HG03460 (cell line): Measurements from ENCODE around the gene PIEZO2.

ENCODE experiments used
- ATAC-seq: cut with Tn5 transposase; IDR thresholded peaks from one replicate; pipeline ENCODE4 v1.9.1; 2021; ENCODE audit not compliant: unreplicated experiment

Gene PIEZO2

GRCh38 chr18:11113937-11114336 lies 35.4 kb downstream of the PIEZO2 start:
- ATAC-seq, result no peak

- no peak for ATAC-seq
Measured at GRCh38 chr18:11113046-11113548, 36.3 kb downstream of the PIEZO2 start.

- no peak for ATAC-seq
Measured at GRCh38 chr18:11112286-11112685, 37.1 kb downstream of the PIEZO2 start.

GRCh38 chr18:11110509-11110908 lies 38.9 kb downstream of the PIEZO2 start:
- no peak for ATAC-seq

- ATAC-seq, result no peak
Measured at GRCh38 chr18:11108947-11109346, 40.4 kb downstream of the PIEZO2 start.

- no peak for ATAC-seq
Measured at GRCh38 chr18:11106894-11107293, 42.5 kb downstream of the PIEZO2 start.

- ATAC-seq, result no peak
Measured at GRCh38 chr18:11105463-11105862, 43.9 kb downstream of the PIEZO2 start.

GRCh38 chr18:11104307-11104706 lies 45.1 kb downstream of the PIEZO2 start:
- no peak for ATAC-seq

- no peak for ATAC-seq
Measured at GRCh38 chr18:11096839-11097750, 52.3 kb downstream of the PIEZO2 start.

GRCh38 chr18:11096411-11096810 lies 53.0 kb downstream of the PIEZO2 start:
- ATAC-seq, result no peak

- ATAC-seq, result no peak
Measured at GRCh38 chr18:11095674-11096293, 53.6 kb downstream of the PIEZO2 start.

GRCh38 chr18:11095211-11095610 lies 54.2 kb downstream of the PIEZO2 start:
- ATAC-seq, result no peak

GRCh38 chr18:11091746-11092145 lies 57.6 kb downstream of the PIEZO2 start:
- ATAC-seq, result no peak

GRCh38 chr18:11089931-11090715 lies 59.2 kb downstream of the PIEZO2 start:
- no peak for ATAC-seq

GRCh38 chr18:11081009-11081532 lies 68.3 kb downstream of the PIEZO2 start:
- ATAC-seq, result no peak

- no peak for ATAC-seq
Measured at GRCh38 chr18:11078491-11078890, 70.9 kb downstream of the PIEZO2 start.

- no peak for ATAC-seq
Measured at GRCh38 chr18:11077548-11078187, 71.7 kb downstream of the PIEZO2 start.

GRCh38 chr18:11074889-11075288 lies 74.5 kb downstream of the PIEZO2 start:
- no peak for ATAC-seq

GRCh38 chr18:11073971-11074370 lies 75.4 kb downstream of the PIEZO2 start:
- no peak for ATAC-seq

- ATAC-seq, result no peak
Measured at GRCh38 chr18:11072632-11073031, 76.7 kb downstream of the PIEZO2 start.

GRCh38 chr18:11071300-11071699 lies 78.1 kb downstream of the PIEZO2 start:
- ATAC-seq, result no peak
